BJ (cell line): Measurements from ENCODE around the gene ACSF3. TPM values are rescaled to one million over a fixed set of nuclear protein-coding genes. Genes with fewer than 3 reads are reported as not detected.

ENCODE experiments used
- CTCF ChIA-PET: fragments of 350-600 bp; formaldehyde crosslinking; extraction: SDS; loops from one replicate; lab custom pipeline; 2021; ENCODE audit warnings: antibody characterized with exemption, inconsistent platforms; lab: Yijun Ruan, JAX
- POLR2A ChIA-PET: fragments of 300-600 bp; sonication (Branson Sonifier 250); formaldehyde crosslinking; extraction: SDS; loops from one replicate; lab custom pipeline; 2021; ENCODE audit warnings: antibody characterized with exemption; lab: Charles Lee
- DNase-seq: peaks from one replicate; pipeline ENCODE4 v3.0.0-alpha.2; 2011; ENCODE audit warnings: low read depth
- H3K27me3 ChIP-seq: 2 replicates; pipeline ENCODE4 v1.6.0; 2011; ENCODE audit warnings: low read length; ENCODE audit not compliant: control insufficient read depth, insufficient read depth
- H3K36me3 ChIP-seq: 2 replicates; pipeline ENCODE4 v1.5.1; 2011; ENCODE audit warnings: low read length; ENCODE audit not compliant: control insufficient read depth, insufficient read depth
- H3K4me3 ChIP-seq: 2 replicates; pipeline ENCODE4 v1.5.1; 2011; ENCODE audit warnings: low read depth, mild to moderate bottlenecking, control low read depth, low read length
- CTCF ChIP-seq: IDR thresholded peaks from 2 replicates; pipeline ENCODE4 v1.5.1; 2011; ENCODE audit warnings: low read depth, mild to moderate bottlenecking, control low read depth, inconsistent platforms, low read length, moderate library complexity; ENCODE audit not compliant: insufficient read depth
- polyA plus RNA-seq: library from polyadenylated mRNA; depleted of rRNA; stranded (reverse); fragments of >200 nt; gene quantifications from 2 replicates; pipeline ENCODE4 v1.2.3, GENCODE V29; 2011

Gene ACSF3
- polyA plus RNA-seq, 1 experiment = 12.5 TPM

- H3K4me3 ChIP-seq = no peak overlapping the region
- no peak for DNase-seq
- TF ChIP-seq CTCF = no peak
- H3K36me3 ChIP-seq = peaks cover 12% of the 10 kb centered on the region
- ChIA-PET CTCF (no interaction called here), POLR2A (no interaction called here)
- no peaks in the 10 kb centered on the region for H3K27me3 ChIP-seq
These were observed 48.2 kb downstream of the ACSF3 start for GRCh38 chr16:89141884-89142267.

GRCh38 chr16:89142474-89143195, 49.0 kb downstream of the ACSF3 start:
- TF ChIP-seq CTCF = no peak
- ChIA-PET POLR2A (no interaction called here), CTCF (interaction anchor here (0.6 to 1.4 kb wide), 3 partner anchors 8 to 25 kb away, joined by 3 to 4 read pairs (median 3); no protein-coding TSS in a partner anchor)
- H3K27me3 ChIP-seq = no peaks in the 10 kb centered on the region
- peaks cover 12% of the 10 kb centered on the region for H3K36me3 ChIP-seq
- no peak overlapping the region for H3K4me3 ChIP-seq
- no peak for DNase-seq

- ChIA-PET POLR2A (no interaction called here), CTCF (interaction anchor here (0.6 to 1.4 kb wide), 3 partner anchors 9 to 24 kb away, joined by 3 to 4 read pairs (median 3); no protein-coding TSS in a partner anchor)
- no peak for TF ChIP-seq CTCF
- Histone ChIP-seq H3K27me3 (no peaks in the 10 kb centered on the region), H3K4me3 (no peak overlapping the region), H3K36me3 (peaks cover 12% of the 10 kb centered on the region)
- no peak for DNase-seq
These were observed 49.6 kb downstream of the ACSF3 start for GRCh38 chr16:89143201-89143741.

DNA sequence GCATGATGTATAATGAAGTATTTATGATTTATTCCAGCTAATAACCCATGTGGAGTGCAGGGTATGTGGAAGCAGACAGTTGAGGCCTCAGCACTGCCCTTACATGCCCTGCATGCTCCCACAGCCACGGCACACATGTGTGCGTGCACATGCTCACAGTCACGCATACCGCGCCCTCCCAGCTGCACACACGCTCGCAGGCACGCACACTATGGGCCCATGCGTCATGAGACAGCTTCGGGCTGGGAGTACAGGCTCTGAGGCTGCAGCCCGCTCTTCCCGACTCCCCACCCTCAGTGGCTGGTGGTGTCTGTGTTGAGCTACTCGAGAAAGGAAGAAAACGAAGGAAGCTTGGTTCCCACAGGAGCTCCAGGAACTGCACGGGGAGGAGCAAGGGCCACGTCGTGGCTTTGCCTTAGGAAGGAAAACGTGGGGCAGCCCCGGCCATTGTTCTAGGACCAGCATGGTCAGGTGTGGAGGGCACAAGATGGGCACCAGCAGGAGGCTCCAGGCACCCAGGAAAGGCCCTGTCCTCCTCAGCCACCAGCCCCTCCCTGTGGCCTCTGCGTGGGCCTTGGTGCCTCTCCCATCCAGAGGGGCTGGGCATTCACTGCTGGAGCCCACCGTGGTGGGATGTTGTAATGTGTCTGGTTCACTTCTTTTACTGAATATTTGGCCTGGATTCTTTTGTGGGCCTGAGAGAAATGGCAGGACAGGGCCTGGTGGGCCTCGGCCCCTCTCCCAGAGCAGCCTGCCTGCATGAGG, 50.4 kb downstream of the ACSF3 start:
- Histone ChIP-seq H3K36me3 (peaks cover 12% of the 10 kb centered on the region), H3K4me3 (no peak overlapping the region), H3K27me3 (no peaks in the 10 kb centered on the region)
- no peak for TF ChIP-seq CTCF
- ChIA-PET CTCF (interaction anchor here (1.4 kb wide), 1 partner anchor 23 kb away, joined by 4 read pairs; no protein-coding TSS in a partner anchor), POLR2A (no interaction called here)
- DNase-seq = no peak

GRCh38 chr16:89144681-89145080, 51.0 kb downstream of the ACSF3 start:
- Histone ChIP-seq H3K4me3 (no peak overlapping the region), H3K27me3 (no peaks in the 10 kb centered on the region), H3K36me3 (peaks cover 12% of the 10 kb centered on the region)
- ChIA-PET CTCF (no interaction called here), POLR2A (no interaction called here)
- no peak for TF ChIP-seq CTCF
- no peak for DNase-seq
